IMR-90 (cell line): Measurements from ENCODE around the gene MBOAT1. TPM values are rescaled to one million over a fixed set of nuclear protein-coding genes. Genes with fewer than 3 reads are reported as not detected.

Experiments used
- ATAC-seq: fragments of 200-7000 bp; cut with Tn5 transposase; 2 replicates; pipeline ENCODE4 v1.9.1; 2020; ENCODE audit warnings: low read depth, mild to moderate bottlenecking, moderate library complexity
- BruUV-seq: library from RNA; stranded (reverse); fragments of 400-500 nt; replicated peaks from 2 replicates; lab custom pipeline; 2021; lab: Mats Ljungman, UMichigan
- CTCF ChIA-PET: fragments of 300-600 bp; formaldehyde crosslinking; extraction: SDS; loops from one replicate; lab custom pipeline; 2021; ENCODE audit warnings: antibody characterized with exemption; lab: Yijun Ruan, JAX
- POLR2A ChIA-PET: fragments of 300-600 bp; sonication (Branson Sonifier 250); formaldehyde crosslinking; loops from one replicate; lab custom pipeline; 2022; ENCODE audit warnings: antibody characterized with exemption; ENCODE audit not compliant: unreplicated experiment; lab: Charles Lee
- DNase-seq: peaks from one replicate; pipeline ENCODE4 v3.0.0; 2013
- H2AFZ ChIP-seq: replicated peaks from 2 replicates; pipeline ENCODE3; 2013; ENCODE audit warnings: low read length, mild to moderate bottlenecking; ENCODE audit not compliant: poor library complexity
- H2AK5ac ChIP-seq: 2 replicates; pipeline ENCODE4 v1.6.1; 2013; ENCODE audit warnings: low read depth, low read length, inconsistent platforms
- H2AK9ac ChIP-seq: replicated peaks from 2 replicates; pipeline ENCODE3; 2013; ENCODE audit warnings: mild to moderate bottlenecking, low read depth, low read length, moderate library complexity; ENCODE audit not compliant: poor library complexity
- H2BK120ac ChIP-seq: 2 replicates; pipeline ENCODE4 v1.6.1; 2013; ENCODE audit warnings: low read depth, low read length, inconsistent platforms
- H2BK15ac ChIP-seq: 3 replicates; pipeline ENCODE4 v1.6.1; 2013; ENCODE audit warnings: low read depth, low read length, inconsistent platforms
- H2BK20ac ChIP-seq: 2 replicates; pipeline ENCODE4 v1.6.1; 2013; ENCODE audit warnings: low read depth, mild to moderate bottlenecking, inconsistent platforms, low read length, moderate library complexity
- H2BK5ac ChIP-seq: 2 replicates; pipeline ENCODE4 v1.6.1; 2013; ENCODE audit warnings: mild to moderate bottlenecking, low read depth, low read length, inconsistent platforms; ENCODE audit not compliant: poor library complexity, severe bottlenecking
- H3K14ac ChIP-seq: replicated peaks from 2 replicates; pipeline ENCODE4 v1.6.1; 2013; ENCODE audit warnings: low read depth, low read length, inconsistent platforms
- H3K18ac ChIP-seq: 2 replicates; pipeline ENCODE4 v1.6.1; 2013; ENCODE audit warnings: low read depth, low read length, control low read depth
- H3K23ac ChIP-seq: 2 replicates; pipeline ENCODE4 v1.6.1; 2013; ENCODE audit warnings: low read depth, low read length, inconsistent platforms
- H3K27ac ChIP-seq: 2 replicates; pipeline ENCODE4 v1.5.1; 2013; ENCODE audit warnings: mild to moderate bottlenecking, control low read depth, low read length; ENCODE audit not compliant: insufficient read depth
- H3K27me3 ChIP-seq: 2 replicates; pipeline ENCODE4 v1.6.1; 2013; ENCODE audit warnings: low read length; ENCODE audit not compliant: control insufficient read depth, insufficient read depth
- H3K36me3 ChIP-seq: 2 replicates; pipeline ENCODE4 v1.6.1; 2013; ENCODE audit warnings: low read length, mixed read lengths; ENCODE audit not compliant: control insufficient read depth, insufficient read depth
- H3K4ac ChIP-seq: 2 replicates; pipeline ENCODE4 v1.6.1; 2013; ENCODE audit warnings: low read depth, low read length, inconsistent platforms
- H3K4me1 ChIP-seq: 2 replicates; pipeline ENCODE4 v1.6.1; 2013; ENCODE audit warnings: low read length, mixed read lengths; ENCODE audit not compliant: control insufficient read depth, insufficient read depth
- H3K4me2 ChIP-seq: 2 replicates; pipeline ENCODE4 v1.6.1; 2013; ENCODE audit warnings: low read depth, mild to moderate bottlenecking, control low read depth, low read length, moderate library complexity
- H3K4me3 ChIP-seq: 2 replicates; pipeline ENCODE4 v1.5.1; 2013; ENCODE audit warnings: low read depth, mild to moderate bottlenecking, control low read depth, low read length, moderate library complexity; ENCODE audit not compliant: insufficient read depth
- H3K56ac ChIP-seq: 2 replicates; pipeline ENCODE4 v1.6.1; 2013; ENCODE audit warnings: low read length, inconsistent platforms; ENCODE audit not compliant: insufficient read depth; ENCODE audit errors: extremely low read depth
- H3K79me1 ChIP-seq, 2 experiments: 2 replicates each; pipeline ENCODE4 v1.6.1; 2013; ENCODE audit warnings: low read length in 2 of 2, inconsistent platforms in 1 of 2, low read depth in 1 of 2
- H3K9ac ChIP-seq: 2 replicates; pipeline ENCODE4 v1.6.1; 2013; ENCODE audit warnings: low read depth, low read length, control low read depth
- H3K9me1 ChIP-seq: 2 replicates; pipeline ENCODE4 v1.6.1; 2013; ENCODE audit warnings: low read length, inconsistent platforms; ENCODE audit not compliant: insufficient read depth
- H3K9me3 ChIP-seq: 2 replicates; pipeline ENCODE4 v1.6.1; 2013; ENCODE audit warnings: low read length; ENCODE audit not compliant: control insufficient read depth, insufficient read depth
- H4K20me1 ChIP-seq: 2 replicates; pipeline ENCODE4 v1.6.1; 2013; ENCODE audit warnings: low read length, inconsistent platforms; ENCODE audit not compliant: insufficient read depth
- H4K5ac ChIP-seq: 2 replicates; pipeline ENCODE4 v1.6.1; 2013; ENCODE audit warnings: mild to moderate bottlenecking, low read depth, low read length, control low read depth
- H4K8ac ChIP-seq, 2 experiments: 2 replicates each; pipeline ENCODE4 v1.6.1; 2013; ENCODE audit warnings: low read depth in 2 of 2, low read length in 2 of 2, control low read depth in 1 of 2, inconsistent platforms in 1 of 2
- H4K91ac ChIP-seq: 2 replicates; pipeline ENCODE4 v1.6.1; 2013; ENCODE audit warnings: low read depth, low read length, inconsistent platforms; ENCODE audit not compliant: insufficient read depth
- BHLHE40 ChIP-seq: fragments of 150-350 bp; IDR thresholded peaks from 2 replicates; pipeline ENCODE4 v1.6.1; 2016; ENCODE audit warnings: mild to moderate bottlenecking, low read depth, low read length
- CEBPB ChIP-seq: IDR thresholded peaks from 2 replicates; pipeline ENCODE4 v1.6.1; 2012; ENCODE audit warnings: low read depth, low read length, improper control_type of control experiment
- MAFK ChIP-seq: IDR thresholded peaks from 2 replicates; pipeline ENCODE4 v1.6.1; 2012; ENCODE audit warnings: low read depth, low read length, improper control_type of control experiment
- MXI1 ChIP-seq: IDR thresholded peaks from 2 replicates; pipeline ENCODE4 v1.6.1; 2012; ENCODE audit warnings: low read depth, mild to moderate bottlenecking, low read length, moderate library complexity, borderline replicate concordance
- WGBS, 2 experiments: methylation state at CpG; one replicate each; pipeline versions ENCODE4 v1.1.5 to v1.1.7; 2013; ENCODE audit warnings: missing lambda C conversion rate in 2 of 2; ENCODE audit not compliant: insufficient read length in 1 of 2; ENCODE audit errors: extremely low coverage in 2 of 2; 5-methylcytosine and 5-hydroxymethylcytosine counted together
- dilution Hi-C: fragments of 300-500 bp; cut with HindIII; formaldehyde crosslinking; loops from one replicate; pipeline ENCODE4 v1.14.3; 2018; ENCODE audit warnings: low sequenced_read_pairs; ENCODE audit not compliant: unreplicated experiment
- in situ Hi-C: fragments of 300-500 bp; cut with MboI; formaldehyde crosslinking; loops from 3 replicates; pipeline ENCODE4 v1.14.3; 2019; ENCODE audit warnings: low sequenced_read_pairs, inconsistent platforms, mixed read lengths
- intact Hi-C: fragments of 100-400 bp; cut with micrococcal nuclease; formaldehyde crosslinking; loops from 2 replicates; pipeline ENCODE4 v1.10.0; 2022
- polyA plus RNA-seq, 3 experiments: library from polyadenylated mRNA; depleted of rRNA; stranded (reverse); fragments of >200 nt; gene quantifications; 2 replicates each; pipeline ENCODE4 v1.2.3, GENCODE V29; 2012; ENCODE audit warnings: low replicate concordance in 1 of 3
- total RNA-seq: library from RNA; depleted of rRNA; stranded (reverse); fragments of >200 nt; gene quantifications from 2 replicates; pipeline ENCODE4 v1.2.3, GENCODE V29; 2012
- TF ChIP-seq, protein P1 (sequence below): fragments of 150-350 bp; IDR thresholded peaks from 2 replicates; pipeline ENCODE4 v1.6.1; 2017; ENCODE audit warnings: mild to moderate bottlenecking, antibody characterized with exemption, low read length, low read depth

Gene MBOAT1
- total and polyA plus RNA-seq, 2 of the 4 experiments (the other 2 are of a cell fraction) = 1.6 to 4.7 TPM

DNA sequence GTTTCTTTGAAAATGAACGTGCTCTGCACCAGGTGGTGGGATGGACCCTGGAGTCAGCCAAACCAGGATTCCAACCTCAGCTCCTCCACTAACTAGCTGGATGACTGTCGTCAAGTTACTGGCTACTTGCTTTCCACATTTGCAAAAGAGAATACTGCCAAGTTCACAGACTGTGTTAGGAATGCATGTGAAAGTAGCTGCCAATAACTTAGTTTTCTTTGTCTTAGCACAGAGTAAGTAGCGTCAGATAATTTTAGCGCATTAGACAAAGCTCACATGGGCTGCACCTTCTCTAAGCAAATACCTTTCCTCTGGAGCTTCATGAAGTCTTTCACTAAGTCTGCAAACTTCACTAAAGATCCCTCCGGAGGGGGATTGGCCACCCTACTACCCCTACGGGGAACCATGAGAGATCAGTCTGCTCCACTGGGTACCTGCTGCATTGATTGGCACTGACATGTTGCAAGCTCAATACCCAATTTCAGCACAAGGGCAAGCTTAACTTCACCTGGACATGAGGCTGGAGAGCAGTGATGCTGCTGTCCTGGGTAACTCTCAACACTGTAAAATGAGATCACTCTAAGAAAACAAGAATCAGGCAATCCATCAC, 113.9 kb downstream of the MBOAT1 start:
- no peaks in the 10 kb centered on the region for H3K9me3 ChIP-seq
- no peaks in the 10 kb centered on the region for H3K79me1 ChIP-seq
- no peak overlapping the region for H3K9ac ChIP-seq
- ATAC-seq (no peak), DNase-seq (no peak)
- no peak overlapping the region for H2AK9ac ChIP-seq
- no peak overlapping the region for H2BK20ac ChIP-seq
- no peak overlapping the region for H3K23ac ChIP-seq
- no peak overlapping the region for H4K8ac ChIP-seq
- H2BK120ac ChIP-seq = no peak overlapping the region
- no peak overlapping the region for H3K4me2 ChIP-seq
- H2BK15ac ChIP-seq = no peak overlapping the region
- no peaks in the 10 kb centered on the region for H3K4me1 ChIP-seq
- dilution Hi-C loops (no loop called here), intact Hi-C loops (no loop called here), in situ Hi-C loops (no loop called here)
- H3K27ac ChIP-seq = no peak overlapping the region
- CTCF ChIA-PET = interaction anchor here (1.5 kb wide), 1 partner anchor 28 kb away, joined by 4 read pairs; no protein-coding TSS in a partner anchor
- TF ChIP-seq BHLHE40 = no peak
- no peak for TF ChIP-seq CEBPB
- TF ChIP-seq, protein P1, sequence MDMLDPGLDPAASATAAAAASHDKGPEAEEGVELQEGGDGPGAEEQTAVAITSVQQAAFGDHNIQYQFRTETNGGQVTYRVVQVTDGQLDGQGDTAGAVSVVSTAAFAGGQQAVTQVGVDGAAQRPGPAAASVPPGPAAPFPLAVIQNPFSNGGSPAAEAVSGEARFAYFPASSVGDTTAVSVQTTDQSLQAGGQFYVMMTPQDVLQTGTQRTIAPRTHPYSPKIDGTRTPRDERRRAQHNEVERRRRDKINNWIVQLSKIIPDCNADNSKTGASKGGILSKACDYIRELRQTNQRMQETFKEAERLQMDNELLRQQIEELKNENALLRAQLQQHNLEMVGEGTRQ = no peak
- TF ChIP-seq MXI1 = no peak
- TF ChIP-seq MAFK = no peak
- H4K91ac ChIP-seq = no peak overlapping the region
- H4K5ac ChIP-seq = no peak overlapping the region
- H3K27me3 ChIP-seq = no peaks in the 10 kb centered on the region
- H4K20me1 ChIP-seq = no peaks in the 10 kb centered on the region
- H3K9me1 ChIP-seq = no peaks in the 10 kb centered on the region
- no peak overlapping the region for H3K4ac ChIP-seq
- no peak overlapping the region for H3K56ac ChIP-seq
- H3K14ac ChIP-seq = no peak overlapping the region
- POLR2A ChIA-PET = no interaction called here
- H2BK5ac ChIP-seq = no peak overlapping the region
- H3K4me3 ChIP-seq = no peak overlapping the region
- H2AK5ac ChIP-seq = no peak overlapping the region
- H3K18ac ChIP-seq = no peak overlapping the region
- BruUV-seq = no TSS peak
- H3K36me3 ChIP-seq = no peaks in the 10 kb centered on the region
- no peak overlapping the region for H2AFZ ChIP-seq
- 77% methylated on average over 3 of the region's 6 CpGs; no CpG with 5 or more reads in 1 of the 2 experiments for WGBS, 2 experiments
